BJ (cell line): ENCODE results near the gene CDH16. TPM values are rescaled to one million over a fixed set of nuclear protein-coding genes. Genes with fewer than 3 reads are reported as not detected.
"Not testable (repeated sequence)": the region's sequence is repeated elsewhere in the genome, so short reads cannot be mapped to it uniquely, and the experiment has no call there.

Experiments used
- CTCF ChIA-PET: fragments of 350-600 bp; formaldehyde crosslinking; extraction: SDS; loops from one replicate; lab custom pipeline; 2021; ENCODE audit warnings: antibody characterized with exemption, inconsistent platforms; lab: Yijun Ruan, JAX
- POLR2A ChIA-PET: fragments of 300-600 bp; sonication (Branson Sonifier 250); formaldehyde crosslinking; extraction: SDS; loops from one replicate; lab custom pipeline; 2021; ENCODE audit warnings: antibody characterized with exemption; lab: Charles Lee
- DNase-seq: peaks from one replicate; pipeline ENCODE4 v3.0.0-alpha.2; 2011; ENCODE audit warnings: low read depth
- H3K27me3 ChIP-seq: 2 replicates; pipeline ENCODE4 v1.6.0; 2011; ENCODE audit warnings: low read length; ENCODE audit not compliant: control insufficient read depth, insufficient read depth
- H3K36me3 ChIP-seq: 2 replicates; pipeline ENCODE4 v1.5.1; 2011; ENCODE audit warnings: low read length; ENCODE audit not compliant: control insufficient read depth, insufficient read depth
- H3K4me3 ChIP-seq: 2 replicates; pipeline ENCODE4 v1.5.1; 2011; ENCODE audit warnings: low read depth, mild to moderate bottlenecking, control low read depth, low read length
- polyA plus RNA-seq: library from polyadenylated mRNA; depleted of rRNA; stranded (reverse); fragments of >200 nt; gene quantifications from 2 replicates; pipeline ENCODE4 v1.2.3, GENCODE V29; 2011
- TF ChIP-seq, protein P1 (sequence below): IDR thresholded peaks from 2 replicates; pipeline ENCODE4 v1.5.1; 2011; ENCODE audit warnings: low read depth, mild to moderate bottlenecking, control low read depth, inconsistent platforms, low read length, moderate library complexity; ENCODE audit not compliant: insufficient read depth

The CDH16 gene
- polyA plus RNA-seq, 1 experiment: not detected

GRCh38 chr16:66898933-66899309, 19.8 kb downstream of the CDH16 start:
- no peaks in the 10 kb centered on the region for H3K36me3 ChIP-seq
- DNase-seq: no peak
- TF ChIP-seq, protein P1, sequence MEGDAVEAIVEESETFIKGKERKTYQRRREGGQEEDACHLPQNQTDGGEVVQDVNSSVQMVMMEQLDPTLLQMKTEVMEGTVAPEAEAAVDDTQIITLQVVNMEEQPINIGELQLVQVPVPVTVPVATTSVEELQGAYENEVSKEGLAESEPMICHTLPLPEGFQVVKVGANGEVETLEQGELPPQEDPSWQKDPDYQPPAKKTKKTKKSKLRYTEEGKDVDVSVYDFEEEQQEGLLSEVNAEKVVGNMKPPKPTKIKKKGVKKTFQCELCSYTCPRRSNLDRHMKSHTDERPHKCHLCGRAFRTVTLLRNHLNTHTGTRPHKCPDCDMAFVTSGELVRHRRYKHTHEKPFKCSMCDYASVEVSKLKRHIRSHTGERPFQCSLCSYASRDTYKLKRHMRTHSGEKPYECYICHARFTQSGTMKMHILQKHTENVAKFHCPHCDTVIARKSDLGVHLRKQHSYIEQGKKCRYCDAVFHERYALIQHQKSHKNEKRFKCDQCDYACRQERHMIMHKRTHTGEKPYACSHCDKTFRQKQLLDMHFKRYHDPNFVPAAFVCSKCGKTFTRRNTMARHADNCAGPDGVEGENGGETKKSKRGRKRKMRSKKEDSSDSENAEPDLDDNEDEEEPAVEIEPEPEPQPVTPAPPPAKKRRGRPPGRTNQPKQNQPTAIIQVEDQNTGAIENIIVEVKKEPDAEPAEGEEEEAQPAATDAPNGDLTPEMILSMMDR: no peak
- H3K4me3 ChIP-seq: no peak overlapping the region
- POLR2A ChIA-PET: no interaction called here
- CTCF ChIA-PET: interaction anchor here (1.1 to 10.6 kb wide), 2 partner anchors 28 to 593 kb away, joined by 3 to 118 read pairs; partner anchors contain the start of gene RRAD
- H3K27me3 ChIP-seq: no peaks in the 10 kb centered on the region

- Histone ChIP-seq H3K36me3 (no peaks in the 10 kb centered on the region), H3K27me3 (no peaks in the 10 kb centered on the region), H3K4me3 (no peak overlapping the region)
- TF ChIP-seq, protein P1: no peak
- ChIA-PET CTCF (interaction anchor here (0.9 to 10.6 kb wide), 7 partner anchors 12 to 290 kb away, joined by 3 to 118 read pairs (median 5); partner anchors contain the start of genes CIAO2B and RRAD), POLR2A (no interaction called here)
- no peak for DNase-seq
Measured at GRCh38 chr16:66898207-66898606, 20.5 kb downstream of the CDH16 start.

DNA sequence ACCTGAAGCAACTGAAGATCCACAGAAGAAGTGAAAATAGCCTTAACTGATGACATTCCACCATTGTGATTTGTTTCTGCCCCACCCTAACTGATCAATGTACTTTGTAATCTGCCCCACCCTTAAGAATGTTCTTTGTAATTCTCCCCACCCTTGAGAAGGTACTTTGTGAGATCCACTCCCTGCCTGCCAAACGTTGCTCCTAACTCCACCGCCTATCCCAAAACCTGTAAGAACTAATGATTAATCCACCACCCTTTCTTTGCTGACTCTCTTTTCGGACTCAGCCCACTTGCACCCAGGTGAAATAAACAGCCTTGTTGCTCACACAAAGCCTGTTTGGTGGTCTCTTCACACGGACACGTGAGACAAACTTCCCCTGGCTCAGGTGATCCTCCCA, 22.0 kb downstream of the CDH16 start:
- DNase-seq, H3K4me3 ChIP-seq, POLR2A ChIA-PET, H3K27me3 ChIP-seq, H3K36me3 ChIP-seq: not testable (repeated sequence)
- CTCF ChIA-PET: interaction anchor here (0.9 to 10.6 kb wide), 9 partner anchors 9 to 259 kb away, joined by 3 to 118 read pairs (median 16); partner anchors contain the start of genes CIAO2B and RRAD

DNA sequence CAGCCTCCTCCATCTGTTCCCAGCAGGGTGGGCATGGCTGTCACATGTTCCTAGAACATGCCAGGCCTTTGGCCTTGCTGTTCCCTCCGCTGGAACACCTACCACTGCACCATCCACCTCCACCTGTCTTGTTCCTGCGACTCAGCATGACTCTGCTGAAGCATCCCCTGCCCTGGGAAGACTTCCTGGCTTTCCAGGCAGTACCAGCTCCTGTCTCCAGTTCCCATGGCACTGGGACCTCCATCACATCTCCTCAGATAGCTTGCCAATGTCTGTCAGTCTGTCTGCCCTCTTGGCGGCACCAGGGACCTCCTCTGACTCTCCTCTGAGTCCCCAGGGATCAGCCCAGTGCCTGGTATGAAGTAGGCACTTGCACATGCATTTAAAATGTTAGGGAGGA, 22.7 kb downstream of the CDH16 start:
- H3K36me3 ChIP-seq: no peaks in the 10 kb centered on the region
- no peak for DNase-seq
- CTCF ChIA-PET: interaction anchor here (0.9 to 10.6 kb wide), 24 partner anchors 9 to 349 kb away, joined by 3 to 118 read pairs (median 10); partner anchors contain the start of genes CDH16, CES3, CIAO2B and RRAD
- no peak overlapping the region for H3K4me3 ChIP-seq
- no peaks in the 10 kb centered on the region for H3K27me3 ChIP-seq
- TF ChIP-seq, protein P1: no peak
- POLR2A ChIA-PET: no interaction called here

- POLR2A ChIA-PET: no interaction called here
- H3K4me3 ChIP-seq: no peak overlapping the region
Measured at GRCh38 chr16:66895689-66895979, 23.1 kb downstream of the CDH16 start.

More at GRCh38 chr16:66895689-66895979, 23.1 kb downstream of the CDH16 start:
- no peak for DNase-seq
- CTCF ChIA-PET: interaction anchor here (0.6 to 10.6 kb wide), 40 partner anchors 10 to 489 kb away, joined by 3 to 118 read pairs (median 4); partner anchors contain the start of genes B3GNT9, CDH16, CES2 and CES3
- TF ChIP-seq, protein P1: no peak
- Histone ChIP-seq H3K36me3 (no peaks in the 10 kb centered on the region), H3K27me3 (no peaks in the 10 kb centered on the region)
